OCI-LY1 (cell line): ENCODE data around the gene SMIM21.

Source experiments
- H2AFZ ChIP-seq: fragments of 200-600 bp; sonication (generic), shearing (Covaris generic); 2 replicates; pipeline ENCODE4 v1.6.0; 2014; ENCODE audit warnings: antibody characterized with exemption, mild to moderate bottlenecking, low read length
- H3F3A ChIP-seq: fragments of 200-600 bp; sonication (generic), shearing (Covaris generic); 2 replicates; pipeline ENCODE4 v1.6.0; 2014; ENCODE audit warnings: mild to moderate bottlenecking, antibody characterized with exemption, low read length, moderate library complexity; ENCODE audit not compliant: insufficient read depth
- H3K27ac ChIP-seq: fragments of 200-600 bp; sonication (generic); 2 replicates; pipeline ENCODE4 v1.5.1; 2014; ENCODE audit warnings: low read length, mixed run types, mild to moderate bottlenecking, low read depth; ENCODE audit not compliant: poor library complexity, severe bottlenecking
- H3K27me3 ChIP-seq: fragments of 200-600 bp; sonication (generic); 2 replicates; pipeline ENCODE4 v1.6.0; 2014; ENCODE audit warnings: antibody characterized with exemption, mild to moderate bottlenecking, low read length, moderate library complexity; ENCODE audit not compliant: insufficient read depth
- H3K36me3 ChIP-seq: fragments of 200-600 bp; sonication (generic); 2 replicates; pipeline ENCODE4 v1.6.1; 2014; ENCODE audit warnings: mild to moderate bottlenecking, antibody characterized with exemption, low read length, moderate library complexity, mixed read lengths; ENCODE audit not compliant: insufficient read depth
- H3K4me1 ChIP-seq: fragments of 200-600 bp; sonication (generic); 2 replicates; pipeline ENCODE4 v1.5.1; 2014; ENCODE audit warnings: mild to moderate bottlenecking, low read length, moderate library complexity; ENCODE audit not compliant: insufficient read depth, severe bottlenecking
- H3K4me2 ChIP-seq: fragments of 200-600 bp; sonication (generic), shearing (Covaris generic); 2 replicates; pipeline ENCODE4 v1.6.1; 2014; ENCODE audit warnings: low read length
- H3K4me3 ChIP-seq: fragments of 200-600 bp; sonication (generic); 2 replicates; pipeline ENCODE4 v1.5.1; 2014; ENCODE audit warnings: low read length, low read depth, mild to moderate bottlenecking, mixed read lengths; ENCODE audit not compliant: poor library complexity, severe bottlenecking
- H3K79me2 ChIP-seq: fragments of 200-600 bp; shearing (Covaris generic); 2 replicates; pipeline ENCODE4 v1.6.1; 2016; ENCODE audit warnings: mixed run types, low read length, mixed read lengths; ENCODE audit not compliant: insufficient read depth
- H3K9ac ChIP-seq: fragments of 200-600 bp; sonication (generic), shearing (Covaris generic); 2 replicates; pipeline ENCODE4 v1.6.1; 2014; ENCODE audit warnings: mild to moderate bottlenecking, low read length, mixed read lengths
- H3K9me2 ChIP-seq: fragments of 200-600 bp; sonication (generic), shearing (Covaris generic); 2 replicates; pipeline ENCODE4 v1.6.1; 2014; ENCODE audit warnings: low read depth, mild to moderate bottlenecking, low read length, mixed read lengths
- H3K9me3 ChIP-seq: fragments of 200-600 bp; shearing (Covaris generic); 2 replicates; pipeline ENCODE4 v1.6.1; 2014; ENCODE audit warnings: low read length, mixed read lengths
- H4K20me1 ChIP-seq: fragments of 200-600 bp; sonication (generic), shearing (Covaris generic); 2 replicates; pipeline ENCODE4 v1.6.0; 2016; ENCODE audit warnings: mild to moderate bottlenecking, low read length; ENCODE audit not compliant: insufficient read depth
- CTCF ChIP-seq: fragments of 200-600 bp; sonication (generic), shearing (Covaris generic); IDR thresholded peaks from 2 replicates; pipeline ENCODE4 v1.5.1; 2017; ENCODE audit warnings: mild to moderate bottlenecking, antibody characterized with exemption, low read length, moderate library complexity, mixed read lengths
- EZH2 ChIP-seq: fragments of 200-600 bp; sonication (generic), shearing (Covaris generic); IDR thresholded peaks from 2 replicates; pipeline ENCODE4 v1.8.0; 2017; ENCODE audit warnings: borderline replicate concordance, mixed run types, mild to moderate bottlenecking, antibody characterized with exemption, low read length, moderate library complexity, mixed read lengths

Gene SMIM21

GRCh38 chr18:75375341-75375740 lies 52.2 kb downstream of the SMIM21 start:
- Histone ChIP-seq H3K4me1 (no peaks in the 10 kb centered on the region), H3K4me2 (no peak overlapping the region), H3K9me2 (no peaks in the 10 kb centered on the region), H3F3A (no peaks in the 10 kb centered on the region), H4K20me1 (no peaks in the 10 kb centered on the region), H3K36me3 (no peaks in the 10 kb centered on the region), H3K9me3 (no peaks in the 10 kb centered on the region), H3K9ac (no peak overlapping the region), H3K4me3 (no peak overlapping the region), H3K79me2 (no peaks in the 10 kb centered on the region), H2AFZ (no peak overlapping the region), H3K27ac (no peak overlapping the region), H3K27me3 (no peaks in the 10 kb centered on the region)
- TF ChIP-seq EZH2 (no peak), CTCF (no peak)

- Histone ChIP-seq H3K4me1 (no peaks in the 10 kb centered on the region), H3K4me3 (no peak overlapping the region), H3K9me3 (no peaks in the 10 kb centered on the region), H3K27me3 (no peaks in the 10 kb centered on the region), H3K27ac (no peak overlapping the region), H3K36me3 (no peaks in the 10 kb centered on the region), H3F3A (no peaks in the 10 kb centered on the region), H2AFZ (no peak overlapping the region), H4K20me1 (no peaks in the 10 kb centered on the region), H3K79me2 (no peaks in the 10 kb centered on the region), H3K9me2 (no peaks in the 10 kb centered on the region), H3K4me2 (no peak overlapping the region), H3K9ac (no peak overlapping the region)
- TF ChIP-seq CTCF: no peak
- TF ChIP-seq EZH2: no peak
Observed at GRCh38 chr18:75374466-75374865, 53.0 kb downstream of the SMIM21 start.

GRCh38 chr18:75369026-75369721 lies 58.3 kb downstream of the SMIM21 start:
- H3K36me3 ChIP-seq: no peaks in the 10 kb centered on the region
- TF ChIP-seq EZH2: no peak
- no peak for TF ChIP-seq CTCF

More at GRCh38 chr18:75369026-75369721, 58.3 kb downstream of the SMIM21 start:
- Histone ChIP-seq H3K79me2 (no peaks in the 10 kb centered on the region), H3K4me2 (no peak overlapping the region), H2AFZ (no peak overlapping the region), H3K9me2 (no peaks in the 10 kb centered on the region), H3K27ac (no peak overlapping the region), H3K9me3 (no peaks in the 10 kb centered on the region), H3F3A (no peaks in the 10 kb centered on the region), H4K20me1 (no peaks in the 10 kb centered on the region), H3K4me3 (no peak overlapping the region), H3K27me3 (no peaks in the 10 kb centered on the region), H3K9ac (no peak overlapping the region), H3K4me1 (no peaks in the 10 kb centered on the region)
